DMS79 treated with DMSO at 0.1 percent for 48 hours (cell line): ENCODE data around the gene CCDC92B.
"Not testable (repeated sequence)": the region's sequence is repeated elsewhere in the genome, so short reads cannot be mapped to it uniquely, and the experiment has no call there.

Experiments used
- DNase-seq: peaks from one replicate; lab custom pipeline; 2025; lab: John Stamatoyannopoulos, UW

CCDC92B gene

DNA sequence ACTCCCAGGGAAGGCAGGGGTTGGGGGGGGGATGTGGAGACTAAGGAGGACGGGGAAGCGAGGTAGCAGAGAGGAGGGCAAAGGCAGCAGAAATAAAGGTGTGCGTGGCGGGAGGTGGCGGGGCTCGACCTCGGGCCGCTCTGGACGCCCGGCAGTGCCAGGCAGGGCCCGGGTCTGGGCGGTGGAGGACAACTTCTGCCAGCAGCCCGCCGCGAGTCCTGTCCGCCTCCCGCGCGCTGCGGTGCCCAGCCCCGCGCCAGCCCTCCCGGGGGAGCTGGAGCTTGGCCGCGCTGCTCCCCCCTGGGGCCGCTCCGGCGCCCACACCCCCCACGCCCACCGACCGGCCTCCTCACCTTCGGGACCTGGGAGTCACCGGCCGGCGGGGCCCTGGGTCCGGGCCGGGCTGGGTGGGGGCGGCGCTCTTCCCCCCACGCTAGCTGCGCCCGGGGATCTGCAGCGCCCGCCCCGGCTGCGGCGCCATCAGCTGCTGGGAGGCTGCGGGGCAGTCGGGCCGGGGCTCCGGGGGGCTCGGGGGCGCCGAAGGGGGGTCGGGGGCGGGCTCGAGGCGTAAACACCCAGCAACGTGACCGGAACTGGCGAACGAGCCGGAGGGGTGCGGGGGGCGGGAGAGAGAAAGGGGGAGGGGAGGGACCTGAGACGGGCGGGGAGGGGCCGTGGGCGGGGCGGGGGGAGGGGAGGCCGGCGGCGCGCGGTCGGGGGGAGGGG is at the start of gene CCDC92B:
CCDC92B (minus strand) TSS at position 595 of the 726 bp plus-strand sequence. CDS start 14,507 bp downstream, outside the sequence.
- peak; percentile 33 for DNase-seq

- no peak for DNase-seq
These were observed 49.2 kb upstream of the CCDC92B start for GRCh38 chr17:2798678-2799077.

- DNase-seq = no peak
These were observed 48.7 kb upstream of the CCDC92B start for GRCh38 chr17:2798188-2798587.

DNA sequence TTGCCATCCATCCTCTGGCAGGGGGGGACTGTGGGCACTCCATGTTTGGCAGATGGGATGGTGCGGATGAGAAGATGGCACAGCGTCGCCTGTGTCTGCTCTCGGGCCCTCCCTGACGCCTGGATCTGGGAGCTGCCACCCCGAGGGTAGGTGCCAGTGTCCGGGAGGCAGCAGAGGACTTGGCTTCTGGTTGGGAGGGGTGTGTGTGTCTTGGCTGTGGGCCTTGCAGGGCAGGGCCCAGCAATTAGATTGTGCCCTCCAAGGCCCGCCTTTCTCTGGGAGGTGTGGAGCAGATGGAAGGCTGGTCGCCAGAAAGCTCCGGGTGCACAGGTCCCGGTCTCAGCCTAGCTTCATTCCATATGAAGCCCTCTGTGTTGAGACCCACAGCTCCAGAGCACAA is 48.2 kb upstream of the CCDC92B start:
- peak; percentile 50 for DNase-seq

GRCh38 chr17:2797226-2797625 is 47.8 kb upstream of the CCDC92B start:
- DNase-seq = no peak

- DNase-seq = no peak
These were observed 47.0 kb upstream of the CCDC92B start, which contains the start of gene RAP1GAP2 for GRCh38 chr17:2796164-2797125. Gene RAP1GAP2 (plus strand): TSS chr17:2796438. CDS start chr17:2796528, 90 bp downstream.

GRCh38 chr17:2795441-2796163 is 46.1 kb upstream of the CCDC92B start:
- DNase-seq = no peak

GRCh38 chr17:2794111-2794803 is 44.8 kb upstream of the CCDC92B start:
- DNase-seq = no peak

GRCh38 chr17:2792366-2793169 is 43.1 kb upstream of the CCDC92B start:
- no peak for DNase-seq

- no peak for DNase-seq
These were observed 40.2 kb upstream of the CCDC92B start for GRCh38 chr17:2789700-2790099.

DNA sequence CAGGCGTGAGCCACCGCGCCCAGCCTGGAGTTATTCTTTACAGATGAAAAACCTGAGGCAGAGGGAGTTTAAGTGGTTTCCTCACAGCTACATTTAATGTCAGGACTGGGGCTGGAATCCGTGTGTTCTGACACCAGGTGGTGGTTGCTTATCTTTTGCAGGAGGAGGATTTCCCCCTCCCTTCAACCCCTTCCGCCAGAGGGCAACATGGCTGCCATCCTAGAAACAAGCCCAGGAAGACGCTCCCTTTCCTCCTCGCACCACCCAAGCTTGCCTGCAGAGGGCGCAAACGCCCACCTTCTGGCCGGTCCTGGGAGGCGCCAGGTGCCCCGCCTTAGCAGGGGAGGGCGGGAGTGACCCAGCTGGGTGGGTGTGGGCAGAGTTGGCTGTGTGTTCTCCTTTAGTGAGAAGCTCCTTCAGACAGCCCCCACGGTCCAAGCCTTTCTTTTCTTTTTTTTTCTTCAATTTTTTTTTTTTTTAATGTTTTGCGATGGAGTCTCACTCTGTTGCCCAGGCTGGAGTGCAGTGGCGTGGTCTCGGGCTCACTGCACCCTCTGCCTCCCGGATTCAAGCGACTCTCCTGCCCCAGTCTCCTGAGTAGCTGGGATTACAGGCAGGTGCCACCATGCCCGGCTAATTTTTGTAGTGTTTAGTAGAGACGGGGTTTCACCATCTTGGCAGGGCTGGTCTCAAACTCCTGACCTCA is 36.9 kb upstream of the CCDC92B start:
- DNase-seq = no peak

DNA sequence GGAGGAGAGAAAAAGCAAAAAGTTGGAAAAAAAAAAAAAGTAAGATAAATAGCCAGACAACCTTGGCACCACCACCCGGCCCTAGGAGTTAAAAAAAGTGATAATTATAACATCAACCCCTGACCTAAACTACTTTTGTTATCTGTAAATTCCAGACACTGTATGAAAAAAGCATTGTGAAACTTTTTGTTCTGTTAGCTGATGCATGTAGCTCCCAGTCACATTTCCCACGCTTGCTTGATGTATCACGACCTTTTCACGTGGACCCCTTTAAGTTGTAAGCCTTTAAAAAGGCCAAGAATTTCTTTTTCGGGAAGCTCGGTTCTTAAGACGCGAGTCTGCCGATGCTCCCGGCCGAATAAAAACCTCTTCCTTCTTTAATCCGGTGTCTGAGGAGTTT is 35.9 kb upstream of the CCDC92B start:
- DNase-seq = not testable (repeated sequence)

GRCh38 chr17:2784864-2785263 is 35.4 kb upstream of the CCDC92B start:
- DNase-seq = no peak

DNA sequence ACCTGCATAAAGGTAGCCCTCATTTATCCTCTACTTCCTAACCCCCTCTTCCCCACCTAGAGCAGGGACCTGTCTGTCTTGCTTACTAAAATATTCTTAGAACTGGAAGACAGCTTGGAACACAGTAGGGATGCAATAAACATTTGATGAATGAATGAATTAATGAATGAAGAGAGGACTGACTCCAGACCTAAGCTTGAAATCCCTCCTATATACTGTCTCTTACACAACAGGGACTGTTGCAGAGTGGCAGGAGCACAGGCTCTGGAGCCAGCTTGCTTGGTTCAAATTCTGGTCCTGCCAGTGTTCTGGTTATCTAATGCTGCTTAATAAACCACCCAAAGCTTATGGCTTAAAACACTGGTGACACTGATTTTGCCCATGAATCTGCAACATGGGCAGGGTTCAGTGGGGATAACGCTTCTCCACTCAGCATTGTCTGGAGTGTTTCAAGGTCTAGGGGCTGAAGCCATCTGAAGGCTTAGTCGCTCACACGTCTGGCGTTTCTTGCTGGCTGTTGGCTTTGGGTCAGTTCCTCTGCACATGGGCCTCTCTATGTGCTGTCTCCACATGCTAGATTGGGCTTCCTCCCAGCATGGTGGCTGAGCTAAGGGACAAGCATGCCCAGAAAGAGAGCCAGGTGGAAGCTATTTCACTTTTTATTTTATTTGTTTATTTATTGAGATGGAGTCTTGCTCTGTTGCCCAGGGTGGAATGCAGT is 34.0 kb upstream of the CCDC92B start:
- no peak for DNase-seq

DNA sequence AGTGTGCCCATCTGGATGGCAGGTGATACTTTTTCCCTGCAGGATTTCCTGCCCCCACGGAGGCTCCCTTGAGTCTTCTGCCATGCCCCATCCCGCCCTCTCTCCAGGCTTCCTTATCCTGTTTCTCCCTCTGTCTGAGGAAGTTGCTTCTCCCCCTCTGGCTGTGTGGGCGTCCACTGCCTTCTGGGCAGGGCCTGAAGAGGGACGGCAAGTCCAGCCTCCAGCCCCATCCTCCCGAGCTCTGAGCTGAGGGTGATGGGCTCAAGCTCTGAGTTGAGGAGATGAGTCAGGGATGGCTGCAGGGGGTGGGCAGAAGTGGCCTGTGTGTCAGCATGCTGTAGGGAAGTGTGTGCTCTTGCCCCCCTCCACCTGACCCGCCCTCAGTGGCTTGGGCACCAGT is 32.6 kb upstream of the CCDC92B start:
- DNase-seq = no peak

DNA sequence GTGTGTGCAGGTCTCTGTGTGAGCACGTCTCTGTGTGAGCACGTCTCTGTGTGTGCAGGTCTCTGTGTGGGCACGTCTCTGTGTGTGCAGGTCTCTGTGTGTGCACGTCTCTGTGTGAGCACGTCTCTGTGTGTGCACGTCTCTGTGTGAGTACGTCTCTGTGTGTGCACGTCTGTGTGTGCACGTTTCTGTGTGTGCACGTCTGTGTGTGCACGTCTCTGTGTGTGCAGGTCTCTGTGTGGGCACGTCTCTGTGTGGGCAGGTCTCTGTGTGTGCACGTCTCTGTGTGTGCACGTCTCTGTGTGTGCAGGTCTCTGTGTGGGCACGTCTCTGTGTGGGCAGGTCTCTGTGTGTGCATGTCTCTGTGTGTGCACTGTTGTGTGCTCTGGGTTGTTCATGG is 32.1 kb upstream of the CCDC92B start:
- DNase-seq = not testable (repeated sequence)

DNA sequence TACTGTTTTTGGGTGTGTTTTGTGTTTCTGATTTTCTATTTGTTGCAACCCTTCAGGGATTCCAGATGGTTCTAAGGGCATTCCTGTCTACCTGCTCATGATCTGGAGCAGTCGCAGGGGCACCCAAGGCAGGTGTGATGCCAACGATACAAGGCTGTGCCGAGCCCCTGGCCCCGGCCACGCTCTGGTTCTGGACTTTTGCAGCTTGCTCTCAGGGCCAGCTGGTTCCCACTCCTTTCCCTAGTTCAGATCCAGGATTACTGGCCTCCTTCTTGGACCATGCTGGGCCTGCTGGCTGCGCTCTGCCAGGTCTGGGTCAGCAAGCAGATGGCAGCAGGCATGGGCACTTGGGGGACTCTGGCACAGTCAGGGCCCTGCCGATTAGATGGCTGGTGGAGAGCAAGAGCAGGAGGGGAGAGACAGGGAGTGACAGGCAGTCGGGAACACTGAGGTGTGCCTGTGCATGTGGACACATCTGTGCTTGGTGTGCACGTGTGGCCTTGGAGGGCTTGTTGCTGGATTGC is 31.5 kb upstream of the CCDC92B start:
- no peak for DNase-seq

GRCh38 chr17:2780256-2780655 is 30.8 kb upstream of the CCDC92B start:
- DNase-seq = no peak

- no peak for DNase-seq
These were observed 30.1 kb upstream of the CCDC92B start for GRCh38 chr17:2779545-2779944.
